Right forelimb (tissue), 1 donor: ENCODE measurements around the gene GRB7.
A peak's percentile ranks its signal among the peaks of the same experiment; 100 is the strongest.
"Not testable (repeated sequence)": the region's sequence is repeated elsewhere in the genome, so short reads cannot be mapped to it uniquely, and the experiment has no call there.

Experiments used
- DNase-seq: peaks from one replicate; pipeline ENCODE4 v3.0.0-alpha.2; 2018

GRB7 gene

DNA sequence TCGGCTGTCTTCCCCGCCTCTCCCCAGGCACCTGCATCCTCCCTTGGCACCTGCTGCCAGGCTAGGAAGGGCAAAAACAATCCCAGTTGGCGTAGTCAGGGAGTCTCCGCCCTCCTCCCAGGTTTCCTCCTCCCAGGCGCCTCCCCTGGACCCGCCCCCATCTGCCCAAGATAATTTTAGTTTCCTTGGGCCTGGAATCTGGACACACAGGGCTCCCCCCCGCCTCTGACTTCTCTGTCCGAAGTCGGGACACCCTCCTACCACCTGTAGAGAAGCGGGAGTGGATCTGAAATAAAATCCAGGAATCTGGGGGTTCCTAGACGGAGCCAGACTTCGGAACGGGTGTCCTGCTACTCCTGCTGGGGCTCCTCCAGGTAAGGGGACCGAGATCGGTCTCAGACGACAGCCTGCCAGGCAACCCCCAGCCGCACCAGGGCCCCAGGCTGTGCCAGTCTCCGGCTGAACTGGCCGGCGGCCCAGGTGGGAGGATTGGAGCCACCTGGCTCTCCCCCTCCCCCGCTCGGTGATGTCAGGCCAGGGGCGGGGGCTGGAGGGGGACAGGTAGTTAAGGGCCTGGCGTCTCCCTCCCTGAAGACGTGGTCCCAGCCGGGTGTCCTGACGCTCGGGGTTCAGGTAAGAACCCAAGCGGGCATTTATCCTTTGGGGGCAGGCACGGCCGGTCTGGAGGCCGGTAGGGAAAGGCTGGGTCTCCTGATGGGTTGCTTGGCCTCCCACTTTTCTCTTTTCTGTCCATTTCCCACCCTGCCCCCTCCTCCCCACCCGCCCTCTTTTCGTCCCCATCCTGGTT lies at the start of gene GRB7:
TSS of gene GRB7 (plus strand) at position 179 of the 808 bp plus-strand sequence. CDS start 4,364 bp downstream, outside the sequence.
- no peak for DNase-seq

DNA sequence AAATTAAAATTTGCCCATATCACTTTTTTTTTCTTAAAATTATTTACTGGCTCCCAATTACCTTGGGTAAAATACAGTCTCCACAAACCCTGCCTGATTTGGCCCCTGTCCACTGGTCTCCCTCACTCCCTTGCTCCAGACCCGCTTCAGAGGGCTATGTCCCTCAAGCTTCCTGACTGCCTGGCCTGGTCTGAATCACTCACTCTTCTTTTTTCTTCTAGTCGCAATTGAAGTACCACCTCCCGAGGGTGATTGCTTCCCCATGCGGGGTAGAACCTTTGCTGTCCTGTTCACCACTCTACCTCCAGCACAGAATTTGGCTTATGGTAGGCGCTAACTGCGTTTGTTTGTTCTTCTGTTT lies 49.3 kb upstream of the GRB7 start:
- DNase-seq: no peak

DNA sequence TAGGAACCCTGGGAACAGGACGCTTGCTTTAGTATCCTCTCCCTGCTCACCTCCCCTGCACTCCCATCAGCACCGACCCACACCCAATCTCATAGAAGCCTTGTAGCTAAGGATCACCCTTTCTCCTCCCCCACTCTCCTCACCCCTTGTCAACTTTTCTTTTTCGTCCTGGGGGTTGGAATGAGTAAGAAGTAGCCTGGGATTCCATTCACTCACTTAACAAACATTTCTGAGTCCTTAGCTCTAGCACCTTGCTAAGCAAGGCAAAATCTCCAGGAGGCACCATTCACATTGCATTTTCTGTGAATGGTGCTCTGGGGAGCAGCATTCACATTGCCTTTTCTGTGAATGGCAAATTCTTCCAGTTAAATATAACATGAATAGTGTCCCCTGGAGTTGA lies 48.8 kb upstream of the GRB7 start:
- no peak for DNase-seq

DNA sequence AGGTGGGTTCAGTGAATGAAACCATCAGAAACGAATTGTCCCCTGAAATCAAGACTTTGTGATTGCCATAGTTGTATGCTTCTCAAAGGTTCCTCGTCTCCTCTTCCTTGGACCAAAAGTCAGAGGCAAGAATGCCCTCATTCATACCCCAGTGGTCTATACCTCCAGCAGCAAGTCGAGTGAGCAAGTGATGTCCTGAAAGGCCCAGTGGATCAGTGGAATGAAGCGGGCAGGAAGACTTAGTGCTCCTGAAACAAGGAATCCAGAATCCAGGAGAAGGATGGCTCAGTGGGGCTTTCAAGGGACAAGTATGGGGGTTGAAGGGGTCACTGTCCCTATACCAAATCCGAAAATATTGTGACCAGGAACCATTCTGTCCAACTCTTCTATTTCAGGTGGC lies 43.1 kb upstream of the GRB7 start:
- no peak for DNase-seq

DNA sequence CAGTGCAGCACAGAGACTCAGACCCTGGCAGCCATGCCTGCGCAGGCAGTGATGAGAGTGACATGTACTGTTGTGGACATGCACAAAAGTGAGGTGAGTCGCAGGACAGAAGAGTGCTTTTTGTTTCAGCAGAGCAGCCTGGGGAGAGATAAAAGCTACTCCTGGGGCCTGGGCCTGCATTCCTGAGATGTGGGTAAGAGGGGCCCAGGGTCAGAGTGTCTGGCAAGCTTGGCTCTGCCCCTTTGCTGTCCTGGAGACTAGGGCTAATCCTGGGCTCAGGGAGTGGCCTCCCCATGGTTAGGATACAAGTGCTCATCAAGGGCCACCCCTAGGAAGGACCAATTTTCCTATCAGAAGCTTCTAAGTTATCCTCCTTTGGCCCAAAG lies 42.7 kb upstream of the GRB7 start:
- DNase-seq: no peak

DNA sequence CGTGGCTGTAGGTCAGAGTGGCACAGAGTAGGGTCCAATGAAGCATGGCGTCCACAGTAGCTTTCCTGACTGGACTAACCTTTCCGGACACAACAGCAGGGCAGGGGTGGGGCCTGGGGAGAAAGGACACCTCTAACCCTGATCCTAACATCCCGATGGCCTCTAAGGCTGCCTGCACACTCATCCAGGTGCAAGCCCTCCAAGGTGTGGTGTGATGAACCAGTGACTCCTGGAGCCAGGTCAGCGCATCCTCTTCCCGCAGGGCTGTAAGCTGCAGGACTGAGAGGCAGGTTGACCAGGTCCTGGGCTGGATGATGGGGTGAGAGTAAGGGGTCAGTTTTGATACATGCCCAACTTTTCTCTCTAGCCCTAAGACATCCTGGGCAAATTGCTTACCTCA lies 41.0 kb upstream of the GRB7 start:
- no peak for DNase-seq

DNA sequence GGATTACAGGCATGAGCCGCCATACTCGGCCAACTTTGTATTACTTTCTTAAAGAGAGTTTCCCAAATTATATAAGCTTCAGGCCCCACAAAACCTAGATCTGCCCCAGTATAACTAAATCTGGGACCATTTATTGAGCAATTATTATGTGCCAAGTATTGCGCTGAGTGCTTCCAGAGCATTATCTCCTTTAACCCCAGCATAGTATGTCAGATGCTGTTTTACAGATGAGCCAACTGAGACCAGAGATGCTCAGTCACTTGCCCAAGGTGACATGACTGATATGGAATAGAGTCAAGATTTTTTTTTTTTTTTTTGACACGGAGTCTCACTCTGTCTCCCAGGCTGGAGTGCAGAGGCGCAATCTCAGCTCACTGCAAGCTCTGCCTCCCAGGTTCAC lies 39.8 kb upstream of the GRB7 start:
- no peak for DNase-seq

DNA sequence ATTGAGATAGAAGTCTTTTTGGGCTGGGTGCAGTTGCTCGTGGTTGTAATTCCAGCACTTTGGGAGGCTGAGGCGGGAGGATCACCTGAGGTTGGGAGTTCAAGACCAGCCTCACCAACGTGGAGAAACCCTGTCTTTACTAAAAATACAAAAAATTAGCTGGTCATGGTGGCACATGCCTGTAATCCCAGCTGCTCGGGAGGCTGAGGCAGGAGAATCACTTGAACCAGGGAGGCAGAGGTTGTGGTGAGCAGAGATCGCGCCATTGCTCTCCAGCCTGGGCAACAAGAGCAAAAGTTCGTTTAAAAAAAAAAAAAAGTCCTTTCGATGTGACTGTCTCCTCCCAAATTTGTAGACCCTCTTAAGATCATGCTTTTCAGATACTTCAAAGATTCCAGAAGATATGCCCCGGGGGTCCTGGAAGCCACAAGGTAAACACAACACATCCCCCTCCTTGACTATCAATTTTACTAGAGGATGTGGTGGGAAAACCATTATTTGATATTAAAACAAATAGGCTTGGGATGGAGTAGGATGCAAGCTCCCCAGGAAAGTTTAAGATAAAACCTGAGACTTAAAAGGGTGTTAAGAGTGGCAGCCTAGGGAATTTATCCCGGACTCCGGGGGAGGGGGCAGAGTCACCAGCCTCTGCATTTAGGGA lies 38.5 kb upstream of the GRB7 start:
- not testable (repeated sequence) for DNase-seq

DNA sequence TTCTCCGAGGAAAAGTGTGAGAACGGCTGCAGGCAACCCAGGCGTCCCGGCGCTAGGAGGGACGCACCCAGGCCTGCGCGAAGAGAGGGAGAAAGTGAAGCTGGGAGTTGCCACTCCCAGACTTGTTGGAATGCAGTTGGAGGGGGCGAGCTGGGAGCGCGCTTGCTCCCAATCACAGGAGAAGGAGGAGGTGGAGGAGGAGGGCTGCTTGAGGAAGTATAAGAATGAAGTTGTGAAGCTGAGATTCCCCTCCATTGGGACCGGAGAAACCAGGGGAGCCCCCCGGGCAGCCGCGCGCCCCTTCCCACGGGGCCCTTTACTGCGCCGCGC lies 38.0 kb upstream of the GRB7 start, which contains the start of gene ERBB2:
TSS of gene ERBB2 (plus strand) at position 247 of the 330 bp plus-strand sequence. CDS start 175 bp downstream, outside the sequence.
- DNase-seq: peak; percentile 82

DNA sequence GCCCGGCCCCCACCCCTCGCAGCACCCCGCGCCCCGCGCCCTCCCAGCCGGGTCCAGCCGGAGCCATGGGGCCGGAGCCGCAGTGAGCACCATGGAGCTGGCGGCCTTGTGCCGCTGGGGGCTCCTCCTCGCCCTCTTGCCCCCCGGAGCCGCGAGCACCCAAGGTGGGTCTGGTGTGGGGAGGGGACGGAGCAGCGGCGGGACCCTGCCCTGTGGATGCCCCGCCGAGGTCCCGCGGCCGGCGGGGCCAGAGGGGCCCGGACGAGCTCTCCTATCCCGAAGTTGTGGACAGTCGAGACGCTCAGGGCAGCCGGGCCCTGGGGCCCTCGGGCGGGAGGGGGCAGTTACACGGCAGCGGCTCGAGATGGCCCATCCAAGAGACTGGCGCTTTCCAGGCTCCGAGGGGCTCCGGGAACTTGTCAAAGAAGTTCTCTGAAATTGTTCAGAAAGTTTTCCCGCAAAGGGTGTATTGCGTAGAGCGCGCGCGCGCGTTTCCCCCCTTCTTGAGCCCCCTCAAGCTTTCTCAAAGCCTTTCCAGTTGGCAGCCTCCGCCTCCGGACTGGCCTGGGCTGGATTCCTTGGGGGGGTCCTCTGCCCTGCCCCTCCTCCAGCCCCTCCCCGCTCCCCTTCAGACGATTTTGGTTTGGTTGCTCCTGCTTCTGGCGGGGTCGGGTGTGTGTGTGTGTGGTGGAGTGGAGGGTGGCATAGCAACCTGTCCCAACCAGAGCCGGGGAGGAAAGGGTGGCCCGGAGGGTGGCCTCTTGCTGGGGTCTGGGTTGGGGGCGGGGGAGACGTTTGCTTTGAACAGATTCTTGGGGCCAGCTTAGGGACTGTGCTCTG lies 37.4 kb upstream of the GRB7 start:
- DNase-seq: peak; percentile 84

DNA sequence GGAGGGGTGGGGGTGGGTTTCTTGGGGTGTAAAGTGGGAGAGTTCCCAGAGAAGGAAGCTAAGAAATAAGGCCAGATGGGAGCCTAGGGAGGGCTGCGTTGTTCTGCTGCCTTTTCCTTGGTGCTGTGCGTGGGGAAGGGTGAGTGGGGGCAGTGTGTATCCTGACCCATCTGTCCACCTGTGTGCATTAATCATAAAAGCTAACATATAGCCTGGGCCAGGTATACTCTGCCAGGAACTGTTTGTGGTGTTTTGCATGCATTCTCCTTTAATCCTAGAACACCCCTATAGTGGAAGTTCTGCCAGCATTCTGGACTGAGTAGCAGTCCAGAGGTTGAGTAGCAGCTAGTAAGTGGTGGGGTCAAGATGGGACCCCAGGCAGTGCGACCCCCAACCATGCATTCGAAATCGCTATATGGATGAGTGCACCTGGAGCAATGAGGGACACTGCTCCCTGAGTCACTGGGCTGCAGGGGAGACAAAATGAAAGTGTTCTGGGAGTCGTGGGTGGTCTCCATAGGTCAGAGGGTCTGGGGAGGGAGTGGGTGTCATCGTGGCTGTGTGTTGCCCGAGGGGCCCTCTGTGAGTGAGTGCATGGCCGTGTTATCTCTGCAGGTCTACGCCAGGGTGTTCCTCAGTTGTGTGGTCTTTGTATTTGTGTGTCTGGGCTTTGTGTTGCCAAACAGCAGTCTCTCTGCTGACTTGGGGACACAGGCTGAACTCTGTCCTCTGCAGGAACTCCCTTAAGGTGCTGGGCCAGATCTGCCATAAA lies 36.5 kb upstream of the GRB7 start:
- no peak for DNase-seq

DNA sequence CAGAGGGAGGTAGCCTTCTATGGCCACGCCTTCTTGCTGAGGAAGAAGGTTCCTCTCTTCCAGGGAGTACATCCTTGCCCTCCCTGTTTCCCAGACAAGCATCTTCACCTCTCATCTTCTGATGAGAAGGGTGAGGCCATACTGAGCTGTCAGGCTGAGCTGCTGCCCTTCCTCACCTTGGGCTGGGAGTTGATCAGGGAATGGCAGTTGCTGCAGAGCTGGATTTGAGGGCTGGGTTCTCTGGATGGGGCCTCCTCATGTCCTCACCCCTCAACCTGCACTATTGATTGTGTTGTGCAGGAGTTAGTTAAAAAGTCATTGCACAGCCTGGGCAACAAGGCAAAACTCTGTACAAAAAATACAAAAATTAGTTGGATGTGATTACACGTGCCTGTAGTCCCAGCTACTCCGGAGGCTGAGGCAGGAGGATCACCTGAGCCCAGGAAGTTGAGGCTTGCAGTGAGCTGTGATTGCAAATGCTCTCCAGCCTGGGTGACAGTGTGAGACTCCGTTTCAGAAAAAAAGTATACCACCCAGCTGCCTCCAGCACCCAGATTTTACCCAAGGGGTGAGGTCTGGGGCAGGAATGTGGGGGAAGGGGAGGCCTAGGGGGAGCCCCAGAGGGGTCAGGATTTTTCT lies 35.8 kb upstream of the GRB7 start:
- DNase-seq: no peak

DNA sequence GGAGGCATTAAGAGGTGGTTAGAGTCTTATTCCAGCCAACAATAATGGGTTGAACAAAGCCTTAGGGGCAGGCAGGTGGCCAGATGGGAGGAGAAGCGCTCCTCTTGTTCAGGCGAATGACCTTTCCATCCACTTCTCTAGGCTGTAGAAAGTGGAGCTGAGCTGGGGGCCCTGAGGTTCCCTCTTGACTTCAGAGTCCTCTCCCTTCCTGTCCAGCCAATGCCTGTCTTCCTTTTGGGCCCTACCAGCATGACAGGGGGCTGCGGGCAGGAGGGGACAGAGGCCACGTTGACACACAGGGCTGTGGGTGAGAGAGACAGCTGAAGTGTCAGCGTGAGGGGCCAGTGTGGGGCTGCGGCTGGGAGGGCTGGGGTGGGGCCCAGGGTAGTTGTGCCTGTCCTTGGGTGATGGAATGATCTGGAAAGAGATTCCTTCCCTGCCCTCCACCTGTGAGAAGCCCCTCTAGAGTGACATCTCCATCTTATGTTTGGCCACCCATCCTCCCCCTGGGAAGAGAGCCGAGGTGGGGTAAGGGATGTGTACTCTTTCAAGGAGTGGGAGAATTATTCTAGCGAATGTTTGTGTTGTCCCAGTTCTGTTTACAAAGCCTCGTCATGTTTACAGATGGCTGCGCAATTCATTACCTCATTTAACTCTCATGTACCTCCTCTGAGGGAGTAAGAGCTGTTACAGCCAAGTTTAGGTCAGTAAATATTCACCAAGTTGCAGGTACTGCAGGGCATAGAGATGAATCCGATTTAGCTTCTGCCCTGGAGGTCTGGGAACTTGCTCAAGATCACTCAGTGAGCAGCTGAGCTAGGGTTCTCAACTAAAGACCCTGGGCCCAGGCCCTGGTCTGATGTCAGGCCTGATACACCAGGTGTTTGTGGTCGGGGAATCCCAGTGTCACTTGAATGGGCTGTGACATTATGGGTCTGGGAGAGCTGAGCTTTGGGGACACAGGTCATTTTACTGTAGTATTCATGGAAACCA lies 34.5 kb upstream of the GRB7 start:
- DNase-seq: no peak

DNA sequence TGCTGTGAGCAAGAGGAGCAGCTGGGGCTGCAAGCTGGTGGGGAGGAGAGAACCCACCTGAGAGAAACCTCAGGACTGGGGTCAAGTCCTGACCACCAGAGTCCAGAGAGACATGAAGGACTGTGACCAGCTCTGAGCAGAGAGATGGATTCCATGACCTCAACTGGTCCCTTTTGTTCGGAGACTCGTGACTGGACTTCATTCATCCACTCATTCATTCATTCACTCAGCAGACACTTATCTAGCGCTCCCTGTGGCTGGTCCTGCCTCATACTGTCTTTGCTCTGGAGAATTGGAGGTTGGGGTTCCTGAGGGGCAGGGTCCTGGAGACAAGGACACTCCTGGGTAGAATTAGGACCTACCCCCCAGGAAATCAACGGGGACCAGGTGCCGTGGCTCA lies 33.8 kb upstream of the GRB7 start:
- no peak for DNase-seq

DNA sequence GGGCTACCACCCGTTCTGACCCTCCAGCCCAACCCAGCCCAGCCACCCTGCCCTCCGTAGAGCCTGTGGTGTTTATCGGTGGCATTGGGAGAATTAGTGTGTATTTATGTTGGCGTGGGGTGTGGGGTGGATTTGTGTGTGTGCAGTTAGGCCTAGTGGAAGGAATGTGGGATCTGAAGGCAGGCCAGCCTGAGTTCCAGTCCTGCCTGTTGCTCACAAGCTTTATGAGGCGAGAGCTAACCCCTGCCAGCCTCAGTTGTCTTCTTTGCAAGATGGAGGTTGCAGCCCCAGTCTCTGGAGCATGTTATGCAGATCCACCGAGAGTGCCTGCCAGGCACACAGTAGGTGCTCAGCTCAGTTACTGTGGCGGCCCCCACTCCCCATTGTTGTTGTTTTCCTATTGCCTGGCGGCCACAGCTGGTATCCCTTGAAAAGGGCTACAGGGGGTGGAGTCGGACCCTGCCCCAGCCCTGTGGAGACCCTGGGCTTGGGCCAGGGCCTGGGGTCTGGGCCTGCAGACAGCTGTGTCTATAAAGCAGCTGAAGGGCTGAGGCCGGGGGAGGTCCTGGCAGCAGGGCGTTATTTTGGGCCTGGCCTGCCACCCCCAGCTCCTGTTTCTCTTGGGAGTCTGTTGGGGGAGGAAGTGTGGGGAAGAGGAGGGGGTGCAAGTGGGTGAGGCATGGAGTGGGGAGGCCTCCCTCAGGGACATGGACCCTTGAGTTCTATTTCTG lies 32.8 kb upstream of the GRB7 start:
- no peak for DNase-seq

DNA sequence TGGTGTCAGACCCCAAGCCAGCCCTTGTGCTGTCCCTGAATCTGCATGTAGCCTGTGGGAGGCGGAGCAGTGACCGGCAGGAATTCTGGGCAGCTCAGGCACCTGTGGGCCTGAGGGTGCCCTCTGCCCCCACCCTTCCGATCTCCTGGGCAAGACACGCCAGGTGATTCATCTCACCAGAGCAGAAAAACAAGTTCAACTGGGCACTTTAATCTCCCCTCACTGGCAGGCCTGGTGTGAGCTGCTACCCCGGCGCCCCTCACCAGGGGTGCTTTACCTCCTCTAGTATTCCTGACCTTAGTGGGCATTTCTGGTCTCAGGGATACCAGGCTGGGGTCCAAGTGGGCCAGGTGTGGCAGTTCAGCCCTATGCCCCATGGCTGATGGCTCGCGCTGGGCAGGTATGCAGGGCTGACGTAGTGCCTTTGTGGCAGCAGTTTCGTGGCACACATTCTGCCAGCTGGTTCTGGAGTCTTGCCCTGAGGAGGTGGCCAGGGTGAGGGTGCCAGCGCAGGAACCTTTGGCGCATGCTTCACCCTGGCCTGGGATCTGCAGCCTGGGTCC lies 31.9 kb upstream of the GRB7 start:
- no peak for DNase-seq

DNA sequence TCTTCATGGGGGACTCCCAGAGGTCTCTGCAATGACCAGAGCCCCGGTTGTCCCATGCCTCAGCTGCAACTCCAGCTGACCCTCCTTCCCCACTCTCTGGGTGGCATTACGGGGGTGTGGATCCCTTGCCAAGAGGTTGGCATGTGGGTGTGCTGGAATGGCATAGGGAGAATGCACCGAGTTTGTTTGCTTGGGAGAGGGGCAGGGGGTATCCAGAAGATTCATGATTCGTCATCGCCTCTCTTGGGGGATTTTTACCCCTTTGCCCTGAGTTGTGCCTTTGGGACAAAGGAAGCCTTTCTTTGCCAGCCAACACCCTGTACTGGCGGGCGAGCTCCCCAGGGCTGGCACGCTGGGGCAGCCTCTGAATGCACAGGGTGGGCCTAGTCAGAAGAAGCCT lies 31.4 kb upstream of the GRB7 start:
- DNase-seq: no peak

DNA sequence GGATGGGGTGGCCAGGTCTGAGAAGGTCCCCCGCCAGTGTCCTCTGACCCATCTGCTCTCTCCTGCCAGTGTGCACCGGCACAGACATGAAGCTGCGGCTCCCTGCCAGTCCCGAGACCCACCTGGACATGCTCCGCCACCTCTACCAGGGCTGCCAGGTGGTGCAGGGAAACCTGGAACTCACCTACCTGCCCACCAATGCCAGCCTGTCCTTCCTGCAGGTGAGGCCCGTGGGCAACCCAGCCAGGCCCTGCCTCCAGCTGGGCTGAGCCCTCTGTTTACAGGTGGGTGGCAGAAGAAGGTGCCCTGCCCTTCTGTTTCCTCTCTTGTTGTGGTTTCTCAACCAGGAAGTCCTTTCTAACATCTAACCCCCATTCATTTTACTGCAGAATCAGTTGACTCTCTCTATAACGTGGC lies 30.8 kb upstream of the GRB7 start:
- DNase-seq: no peak

DNA sequence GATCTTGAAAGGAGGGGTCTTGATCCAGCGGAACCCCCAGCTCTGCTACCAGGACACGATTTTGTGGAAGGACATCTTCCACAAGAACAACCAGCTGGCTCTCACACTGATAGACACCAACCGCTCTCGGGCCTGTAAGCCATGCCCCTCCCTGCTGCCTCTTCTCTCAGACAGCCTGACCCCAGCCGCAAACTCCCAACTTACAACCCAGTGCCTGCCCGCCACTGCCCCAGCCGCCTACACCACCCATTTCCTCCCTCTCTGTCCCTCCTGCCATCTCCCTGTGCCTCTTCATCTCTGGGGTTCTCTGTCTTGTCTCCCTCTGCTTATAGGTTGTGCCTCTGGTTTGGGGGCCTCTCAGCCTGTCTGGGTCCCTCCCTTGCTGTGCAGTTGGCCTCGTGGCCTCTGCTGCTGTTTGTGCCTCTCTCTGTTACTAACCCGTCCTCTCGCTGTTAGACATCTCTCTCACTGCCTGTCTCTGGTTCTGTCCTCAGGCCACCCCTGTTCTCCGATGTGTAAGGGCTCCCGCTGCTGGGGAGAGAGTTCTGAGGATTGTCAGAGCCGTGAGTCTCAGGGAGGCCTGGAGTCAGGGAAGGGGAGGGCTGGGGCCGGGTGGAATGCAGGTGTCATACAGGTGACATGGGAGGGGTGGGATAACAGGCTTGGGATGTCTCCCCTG lies 28.3 kb upstream of the GRB7 start:
- DNase-seq: no peak
